ENCODE measurements around the gene LRRC34. TPM values are rescaled to one million over a fixed set of nuclear protein-coding genes. Genes with fewer than 3 reads are reported as not detected.

Gene LRRC34
- total and polyA plus RNA-seq, 11 donors: 0.60 to 2.4 (median 1.4) TPM; not detected in 1

DNA sequence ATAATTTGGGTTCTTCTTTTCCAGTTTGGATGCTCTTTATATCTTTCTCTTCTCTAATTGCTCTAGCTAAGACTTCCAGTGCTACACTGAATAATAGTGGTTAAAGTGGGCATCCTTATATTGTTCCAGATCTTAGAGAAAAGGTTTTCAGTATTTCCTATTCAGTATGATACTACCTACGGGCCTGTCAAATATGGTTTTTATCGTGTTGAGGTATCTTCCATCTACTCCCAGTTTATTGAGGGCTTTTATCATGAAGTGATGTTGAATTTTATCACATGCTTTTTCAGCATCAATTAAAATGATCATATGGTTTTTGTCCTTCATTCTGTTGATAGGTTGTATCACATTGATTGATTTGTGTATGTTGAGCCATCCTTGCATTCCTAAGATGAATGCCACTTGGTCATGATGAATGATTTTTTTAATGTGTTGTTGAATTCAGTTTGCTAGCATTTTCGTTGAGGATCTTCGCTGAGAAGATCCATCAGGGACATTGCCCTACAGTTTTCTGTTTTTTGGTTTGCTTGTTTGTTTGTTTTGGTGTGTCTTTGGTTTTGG, 3.0 kb upstream of the LRRC34 start:
- no peaks in the 10 kb centered on the region for H3K36me3 ChIP-seq
- TF ChIP-seq, protein P1, sequence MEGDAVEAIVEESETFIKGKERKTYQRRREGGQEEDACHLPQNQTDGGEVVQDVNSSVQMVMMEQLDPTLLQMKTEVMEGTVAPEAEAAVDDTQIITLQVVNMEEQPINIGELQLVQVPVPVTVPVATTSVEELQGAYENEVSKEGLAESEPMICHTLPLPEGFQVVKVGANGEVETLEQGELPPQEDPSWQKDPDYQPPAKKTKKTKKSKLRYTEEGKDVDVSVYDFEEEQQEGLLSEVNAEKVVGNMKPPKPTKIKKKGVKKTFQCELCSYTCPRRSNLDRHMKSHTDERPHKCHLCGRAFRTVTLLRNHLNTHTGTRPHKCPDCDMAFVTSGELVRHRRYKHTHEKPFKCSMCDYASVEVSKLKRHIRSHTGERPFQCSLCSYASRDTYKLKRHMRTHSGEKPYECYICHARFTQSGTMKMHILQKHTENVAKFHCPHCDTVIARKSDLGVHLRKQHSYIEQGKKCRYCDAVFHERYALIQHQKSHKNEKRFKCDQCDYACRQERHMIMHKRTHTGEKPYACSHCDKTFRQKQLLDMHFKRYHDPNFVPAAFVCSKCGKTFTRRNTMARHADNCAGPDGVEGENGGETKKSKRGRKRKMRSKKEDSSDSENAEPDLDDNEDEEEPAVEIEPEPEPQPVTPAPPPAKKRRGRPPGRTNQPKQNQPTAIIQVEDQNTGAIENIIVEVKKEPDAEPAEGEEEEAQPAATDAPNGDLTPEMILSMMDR (IDR thresholded peaks at IDR 0.05): no peak
- no peak for TF ChIP-seq POLR2A (IDR thresholded peaks at IDR 0.05)
- no peak for DNase-seq
- intact Hi-C loops (cut with DNase I): no loop called here
- WGBS, 4 donors: 88 to 95% (median 90%) methylated on average over 4 of the region's 4 CpGs
- H3K27me3 ChIP-seq: peaks cover 0 to 14% (median 0%) of the 10 kb centered on the region in 9 donors
- no peak overlapping the region for H3K27ac ChIP-seq
- H3K4me3 ChIP-seq: no peak overlapping the region
- H3K4me1 ChIP-seq: peaks cover 0 to 26% (median 7%) of the 10 kb centered on the region in 12 donors
- no peak for ATAC-seq
- peaks cover 0 to 14% (median 0%) of the 10 kb centered on the region in 12 donors for H3K9me3 ChIP-seq

DNA sequence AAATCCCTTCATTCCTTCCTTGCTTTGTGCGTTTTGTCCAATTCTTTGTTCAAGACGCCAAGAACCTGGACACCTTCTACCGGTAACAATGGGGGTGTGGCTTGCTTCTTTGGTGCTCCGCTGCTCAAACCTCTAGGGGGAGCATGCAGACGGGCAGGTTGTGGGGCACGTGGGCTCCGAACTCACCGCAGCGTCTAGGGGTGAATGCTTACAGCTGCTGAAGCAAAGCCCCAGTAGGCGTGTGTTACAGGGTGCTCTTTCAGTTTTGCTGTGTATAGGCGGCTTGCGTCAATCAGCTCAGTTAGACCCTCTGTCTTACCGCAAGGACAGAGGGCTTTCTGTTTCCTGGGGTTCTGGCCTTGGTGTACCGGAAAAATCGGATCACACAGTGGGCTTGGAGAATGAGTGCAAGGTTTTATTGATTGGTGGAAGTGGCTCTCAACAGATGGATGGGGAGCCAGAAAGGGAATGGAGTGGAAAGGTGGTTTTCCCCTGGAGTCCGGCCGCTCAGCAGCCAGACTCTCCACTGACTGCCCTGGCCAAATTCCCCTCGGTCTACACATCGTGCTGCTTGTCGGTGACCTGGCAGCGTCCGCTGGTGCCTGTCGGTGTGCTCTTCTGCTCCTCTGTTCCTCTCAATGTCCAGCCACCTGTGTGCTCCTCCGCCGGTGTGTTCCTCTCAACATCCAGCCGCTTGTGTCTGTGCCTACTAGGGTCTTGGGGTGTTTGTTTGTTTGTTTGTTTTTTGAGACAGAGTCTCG, 1.2 kb upstream of the LRRC34 start:
- DNase-seq: no peak
- TF ChIP-seq, protein P1 (IDR thresholded peaks at IDR 0.05): peak in 3 of 12 donors; percentile 23 to 28 (median 28)
- no peak for TF ChIP-seq POLR2A (IDR thresholded peaks at IDR 0.05)
- H3K4me1 ChIP-seq: peaks cover 0 to 26% (median 7%) of the 10 kb centered on the region in 12 donors
- peaks cover 0 to 8% (median 0%) of the 10 kb centered on the region in 9 donors for H3K27me3 ChIP-seq
- intact Hi-C loops (cut with DNase I): no loop called here
- no peak for ATAC-seq
- 64 to 75% (median 69%) methylated on average over 27 of the region's 27 CpGs for whole genome bisulfite sequencing, 4 donors
- peak overlapping the region in 11 of 12 donors; percentile 2 to 78 (median 66) for H3K4me3 ChIP-seq
- H3K36me3 ChIP-seq: no peaks in the 10 kb centered on the region
- H3K27ac ChIP-seq: no peak overlapping the region
- peaks cover 0 to 14% (median 0%) of the 10 kb centered on the region in 12 donors for H3K9me3 ChIP-seq

DNA sequence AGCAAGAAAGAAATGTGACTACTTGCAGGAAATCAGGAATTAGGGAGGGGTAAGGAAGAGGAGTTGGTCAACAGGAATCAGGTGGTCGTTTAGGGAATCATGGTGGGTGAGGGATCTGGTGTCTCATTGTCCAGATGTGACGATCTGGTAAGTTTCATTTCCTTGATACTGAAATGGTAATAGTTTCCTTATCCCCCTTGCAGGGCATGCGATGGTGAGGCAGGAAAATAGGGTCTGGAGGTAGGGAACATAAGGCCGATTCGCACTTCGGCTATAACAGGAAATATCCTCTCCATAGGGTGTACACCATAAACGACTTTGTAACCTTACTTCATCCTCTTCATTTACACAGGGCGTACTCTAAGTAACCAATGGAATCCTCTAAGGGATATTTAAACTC, 574 bp upstream of the LRRC34 start:
- Histone ChIP-seq H3K27ac (no peak overlapping the region), H3K36me3 (no peaks in the 10 kb centered on the region), H3K9me3 (peaks cover 0 to 14% (median 0%) of the 10 kb centered on the region in 12 donors), H3K27me3 (peaks cover 0 to 5% (median 0%) of the 10 kb centered on the region in 9 donors), H3K4me3 (peak overlapping the region in 11 of 12 donors; percentile 2 to 78 (median 66)), H3K4me1 (peaks cover 0 to 26% (median 7%) of the 10 kb centered on the region in 12 donors)
- no peak for DNase-seq
- WGBS, 4 donors: 43 to 80% (median 60%) methylated on average over 8 of the region's 8 CpGs
- TF ChIP-seq POLR2A (IDR thresholded peaks at IDR 0.05): no peak
- TF ChIP-seq, protein P1 (IDR thresholded peaks at IDR 0.05): no peak
- intact Hi-C loops (cut with DNase I): no loop called here
- ATAC-seq: no peak

DNA sequence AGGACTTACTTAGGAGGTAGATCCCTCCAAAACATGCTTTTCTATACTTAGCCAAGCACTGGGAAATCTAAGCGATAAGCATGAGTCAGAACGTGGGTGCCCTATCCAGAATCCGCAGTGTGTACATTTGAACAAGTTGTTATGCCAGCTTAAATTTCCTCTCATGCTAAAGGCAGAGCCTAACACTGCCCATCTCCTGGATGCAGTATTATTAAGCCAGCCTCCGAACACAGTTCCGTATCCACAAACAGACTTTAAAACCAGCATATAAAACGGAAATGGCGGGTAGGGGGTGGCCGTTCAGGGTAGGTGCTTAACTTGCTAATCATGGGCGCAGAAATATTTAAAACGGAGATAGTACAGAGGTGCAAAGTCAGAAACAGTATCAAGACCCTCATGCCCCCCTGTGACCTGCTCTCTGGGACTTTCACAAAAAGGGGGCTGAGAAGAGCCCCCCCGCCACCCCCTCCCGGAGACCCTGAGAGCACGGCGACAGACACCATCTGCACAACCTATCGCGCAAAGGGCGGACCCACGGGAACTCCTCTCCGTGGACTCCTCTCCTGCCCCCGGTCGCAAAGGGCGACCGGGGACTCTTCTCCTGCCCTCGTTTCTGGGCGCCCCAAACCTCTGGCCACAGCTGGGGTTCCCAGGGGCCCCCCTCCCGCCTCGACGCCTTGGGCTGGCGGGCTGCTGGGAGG, 923 bp downstream of the LRRC34 start:
- Histone ChIP-seq H3K9me3 (peaks cover 0 to 14% (median 0%) of the 10 kb centered on the region in 12 donors), H3K4me3 (peak overlapping the region; percentile 47 to 78 (median 66)), H3K27me3 (no peaks in the 10 kb centered on the region), H3K4me1 (peaks cover 0 to 26% (median 7%) of the 10 kb centered on the region in 12 donors), H3K27ac (peak overlapping the region; percentile 39 to 86 (median 60)), H3K36me3 (no peaks in the 10 kb centered on the region)
- WGBS, 4 donors: 2 to 8% (median 5%) methylated on average over 14 to 29 of the region's 29 CpGs
- intact Hi-C loops (cut with DNase I): no loop called here
- ATAC-seq: peak; percentile 29 to 65 (median 54)
- peak in 3 of 5 donors; percentile 31 to 71 (median 34) for DNase-seq
- TF ChIP-seq, protein P1 (IDR thresholded peaks at IDR 0.05): no peak
- no peak for TF ChIP-seq POLR2A (IDR thresholded peaks at IDR 0.05)

All from heart left ventricle (tissue), 16 donors.